OCI-LY7 (cell line): ENCODE measurements around the gene SEH1L. TPM values are rescaled to one million over a fixed set of nuclear protein-coding genes. Genes with fewer than 3 reads are reported as not detected.

Experiments
- BruUV-seq: library from RNA; stranded (reverse); fragments of 400-500 nt; replicated peaks from 2 replicates; lab custom pipeline; 2021; lab: Mats Ljungman, UMichigan
- CTCF ChIA-PET: fragments of 300-600 bp; sonication (Branson Sonifier 250); formaldehyde crosslinking; loops from one replicate; lab custom pipeline; 2022; ENCODE audit warnings: antibody characterized with exemption; ENCODE audit not compliant: unreplicated experiment; lab: Charles Lee
- POLR2A ChIA-PET: fragments of 300-600 bp; sonication (Branson Sonifier 250); formaldehyde crosslinking; loops from one replicate; lab custom pipeline; 2022; ENCODE audit warnings: antibody characterized with exemption; lab: Charles Lee
- DNase-seq: peaks from one replicate; pipeline ENCODE4 v3.0.0-alpha.2; 2015; ENCODE audit warnings: low spot score
- H2AFZ ChIP-seq: fragments of 200-600 bp; sonication (generic), shearing (Covaris generic); 2 replicates; pipeline ENCODE4 v1.6.1; 2014; ENCODE audit warnings: mild to moderate bottlenecking, antibody characterized with exemption, low read length, moderate library complexity
- H3K27ac ChIP-seq: fragments of 200-600 bp; sonication (generic); 2 replicates; pipeline ENCODE4 v1.5.1; 2014; ENCODE audit warnings: mixed run types, low read depth, mild to moderate bottlenecking, moderate library complexity, low read length, inconsistent platforms; ENCODE audit not compliant: poor library complexity, severe bottlenecking
- H3K36me3 ChIP-seq: fragments of 200-600 bp; sonication (generic); 2 replicates; pipeline ENCODE4 v1.6.1; 2014; ENCODE audit warnings: mild to moderate bottlenecking, antibody characterized with exemption, low read length, moderate library complexity, mixed read lengths; ENCODE audit not compliant: insufficient read depth
- H3K4me1 ChIP-seq: fragments of 200-600 bp; sonication (generic); 2 replicates; pipeline ENCODE4 v1.5.1; 2014; ENCODE audit warnings: mild to moderate bottlenecking, low read length; ENCODE audit not compliant: insufficient read depth, poor library complexity, severe bottlenecking
- H3K4me2 ChIP-seq: fragments of 200-600 bp; sonication (generic); 2 replicates; pipeline ENCODE4 v1.6.1; 2014; ENCODE audit warnings: mild to moderate bottlenecking, low read length
- H3K4me3 ChIP-seq: fragments of 200-600 bp; sonication (generic); 2 replicates; pipeline ENCODE4 v1.5.1; 2014; ENCODE audit warnings: mild to moderate bottlenecking, low read depth, low read length; ENCODE audit not compliant: poor library complexity, severe bottlenecking
- H3K79me2 ChIP-seq: fragments of 200-600 bp; sonication (generic); 2 replicates; pipeline ENCODE4 v1.6.1; 2016; ENCODE audit warnings: low read depth, mild to moderate bottlenecking, low read length, moderate library complexity, mixed read lengths; ENCODE audit not compliant: insufficient read depth
- H3K9me2 ChIP-seq: fragments of 200-600 bp; sonication (generic); 2 replicates; pipeline ENCODE4 v1.6.1; 2016; ENCODE audit warnings: mild to moderate bottlenecking, low read length, mixed read lengths; ENCODE audit not compliant: insufficient read depth
- H3K9me3 ChIP-seq: fragments of 200-600 bp; sonication (generic); 2 replicates; pipeline ENCODE4 v1.6.1; 2014; ENCODE audit warnings: mild to moderate bottlenecking, mixed run types, low read length, mixed read lengths
- H4K20me1 ChIP-seq: fragments of 200-600 bp; sonication (generic); 2 replicates; pipeline ENCODE4 v1.6.1; 2014; ENCODE audit warnings: mild to moderate bottlenecking, antibody characterized with exemption, low read length, moderate library complexity, mixed read lengths; ENCODE audit not compliant: insufficient read depth
- CTCF ChIP-seq: fragments of 200-600 bp; sonication (generic); conservative IDR thresholded peaks from 2 replicates; pipeline ENCODE4 v1.5.1; 2014; ENCODE audit warnings: mild to moderate bottlenecking, antibody characterized with exemption, low read length, moderate library complexity, mixed read lengths
- EZH2phosphoT487 ChIP-seq: fragments of 200-600 bp; sonication (generic); IDR thresholded peaks from 2 replicates; pipeline ENCODE4 v1.6.1; 2018; ENCODE audit warnings: low read depth, borderline replicate concordance, mild to moderate bottlenecking, mixed run types, antibody characterized with exemption, low read length, moderate library complexity, mixed read lengths
- intact Hi-C: fragments of 100-400 bp; cut with micrococcal nuclease; formaldehyde crosslinking; loops from one replicate; pipeline ENCODE4 v1.10.0; 2022; ENCODE audit not compliant: unreplicated experiment
- total RNA-seq, 2 experiments: library from RNA; depleted of rRNA in 1 of 2; stranded (reverse); fragments of >200 nt in 1 of 2; shearing (Covaris generic) in 1 of 2; gene quantifications; 2 replicates each; pipeline ENCODE4 v1.2.3, GENCODE V29; 2014 to 2022

Gene SEH1L
- total RNA-seq, 2 experiments from 2014 or later, result 61.6 to 115 TPM

- Histone ChIP-seq H2AFZ (no peak overlapping the region), H3K4me1 (peaks cover 8% of the 10 kb centered on the region), H3K4me2 (no peak overlapping the region), H3K36me3 (peaks cover 94% of the 10 kb centered on the region), H3K9me3 (peaks cover 6% of the 10 kb centered on the region; the same call in 1 of the 2 replicates), H3K9me2 (no peaks in the 10 kb centered on the region), H3K27ac (no peak overlapping the region), H3K4me3 (no peak overlapping the region), H3K79me2 (peaks cover 23% of the 10 kb centered on the region; the same call in 1 of the 2 replicates), H4K20me1 (no peaks in the 10 kb centered on the region)
- POLR2A ChIA-PET, result no interaction called here
- CTCF ChIA-PET, result no interaction called here
- intact Hi-C loops, result no loop called here
- no TSS peak for BruUV-seq
- DNase-seq, result no peak
- TF ChIP-seq CTCF (no peak), EZH2phosphoT487 (no peak)
Observed at GRCh38 chr18:13025233-13025632, 77.4 kb downstream of the SEH1L start.

- Histone ChIP-seq H3K79me2 (peaks cover 23% of the 10 kb centered on the region; the same call in 1 of the 2 replicates), H3K9me2 (no peaks in the 10 kb centered on the region), H4K20me1 (no peaks in the 10 kb centered on the region), H3K4me3 (no peak overlapping the region), H3K36me3 (peaks cover 92% of the 10 kb centered on the region), H3K27ac (no peak overlapping the region), H2AFZ (no peak overlapping the region), H3K4me2 (no peak overlapping the region), H3K4me1 (peaks cover 2% of the 10 kb centered on the region), H3K9me3 (peaks cover 6% of the 10 kb centered on the region; the same call in 1 of the 2 replicates)
- POLR2A ChIA-PET, result interaction anchor here (0.6 kb wide), 1 partner anchor 143 kb away, joined by 3 read pairs; no protein-coding TSS in a partner anchor
- TF ChIP-seq EZH2phosphoT487 (no peak), CTCF (no peak)
- BruUV-seq, result no TSS peak
- intact Hi-C loops, result no loop called here
- no peak for DNase-seq
- CTCF ChIA-PET, result no interaction called here
Observed at GRCh38 chr18:13026583-13027270, 78.9 kb downstream of the SEH1L start.

GRCh38 chr18:13028869-13029268, 81.1 kb downstream of the SEH1L start:
- Histone ChIP-seq H2AFZ (no peak overlapping the region), H3K9me2 (no peaks in the 10 kb centered on the region), H3K9me3 (no peaks in the 10 kb centered on the region), H3K4me2 (no peak overlapping the region), H3K27ac (no peak overlapping the region), H3K4me1 (no peaks in the 10 kb centered on the region), H4K20me1 (no peaks in the 10 kb centered on the region), H3K79me2 (peaks cover 8% of the 10 kb centered on the region; the same call in 1 of the 2 replicates), H3K36me3 (peaks cover 92% of the 10 kb centered on the region), H3K4me3 (no peak overlapping the region)
- TF ChIP-seq EZH2phosphoT487 (no peak), CTCF (no peak)
- intact Hi-C loops, result no loop called here
- ChIA-PET POLR2A (no interaction called here), CTCF (no interaction called here)
- BruUV-seq, result no TSS peak
- no peak for DNase-seq
